ENCODE results near the gene SERPINA3.

DNA sequence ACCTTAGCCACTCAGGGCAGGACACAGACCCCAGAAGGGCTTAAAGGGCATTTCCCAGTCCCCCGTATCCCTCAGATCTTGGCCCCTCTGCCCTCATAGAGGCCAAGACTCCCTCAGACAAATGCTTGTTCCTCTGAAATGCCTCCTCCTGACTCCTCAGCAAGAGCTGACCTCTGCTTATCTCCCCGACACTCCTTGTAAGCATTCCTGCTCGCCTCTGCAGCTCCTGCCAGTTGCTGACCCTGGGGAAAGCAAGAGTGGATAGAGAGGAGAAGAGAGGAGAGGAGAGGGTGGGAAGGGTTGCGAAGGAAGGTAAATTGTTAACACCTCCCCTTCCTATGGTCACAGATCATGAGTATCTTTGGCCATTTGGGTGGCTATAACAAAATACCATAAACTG lies 23.9 kb upstream of the SERPINA3 start:
- TF ChIP-seq, protein P1, sequence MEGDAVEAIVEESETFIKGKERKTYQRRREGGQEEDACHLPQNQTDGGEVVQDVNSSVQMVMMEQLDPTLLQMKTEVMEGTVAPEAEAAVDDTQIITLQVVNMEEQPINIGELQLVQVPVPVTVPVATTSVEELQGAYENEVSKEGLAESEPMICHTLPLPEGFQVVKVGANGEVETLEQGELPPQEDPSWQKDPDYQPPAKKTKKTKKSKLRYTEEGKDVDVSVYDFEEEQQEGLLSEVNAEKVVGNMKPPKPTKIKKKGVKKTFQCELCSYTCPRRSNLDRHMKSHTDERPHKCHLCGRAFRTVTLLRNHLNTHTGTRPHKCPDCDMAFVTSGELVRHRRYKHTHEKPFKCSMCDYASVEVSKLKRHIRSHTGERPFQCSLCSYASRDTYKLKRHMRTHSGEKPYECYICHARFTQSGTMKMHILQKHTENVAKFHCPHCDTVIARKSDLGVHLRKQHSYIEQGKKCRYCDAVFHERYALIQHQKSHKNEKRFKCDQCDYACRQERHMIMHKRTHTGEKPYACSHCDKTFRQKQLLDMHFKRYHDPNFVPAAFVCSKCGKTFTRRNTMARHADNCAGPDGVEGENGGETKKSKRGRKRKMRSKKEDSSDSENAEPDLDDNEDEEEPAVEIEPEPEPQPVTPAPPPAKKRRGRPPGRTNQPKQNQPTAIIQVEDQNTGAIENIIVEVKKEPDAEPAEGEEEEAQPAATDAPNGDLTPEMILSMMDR (conservative IDR thresholded peaks at IDR 0.05; ENCODE audit: low read depth, low read length): no peak
- no peak for TF ChIP-seq EZH2 (IDR thresholded peaks at IDR 0.05; ENCODE audit: borderline replicate concordance, low read depth, low read length, poor library complexity, severe bottlenecking)
